GM12801 (cell line): ENCODE data around the gene TCF12.

Source experiments
- TF ChIP-seq, protein P1 (sequence below): IDR thresholded peaks from one replicate; pipeline ENCODE4 v1.5.1; 2011; ENCODE audit warnings: control low read depth; ENCODE audit not compliant: insufficient read length; ENCODE audit errors: extremely low read depth

TCF12 gene

DNA sequence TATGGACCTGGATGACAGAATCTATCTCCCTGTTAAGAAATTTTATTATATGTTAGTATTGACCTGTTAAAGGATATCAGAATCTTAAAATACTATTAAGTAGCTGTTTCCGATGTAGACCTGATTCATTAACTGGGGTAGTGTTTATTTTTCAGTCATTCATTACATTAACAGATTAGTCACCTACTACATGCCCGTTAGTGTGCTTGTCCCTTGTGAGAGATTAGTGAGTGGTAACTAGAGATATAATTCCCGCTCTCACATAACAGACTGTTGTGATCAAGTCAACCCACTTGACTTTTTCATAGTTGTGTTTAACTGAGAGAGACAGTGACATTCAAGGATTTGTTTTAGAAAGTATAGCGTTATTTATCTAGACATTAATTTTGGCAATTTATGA is 166.8 kb downstream of the TCF12 start:
- TF ChIP-seq, protein P1, sequence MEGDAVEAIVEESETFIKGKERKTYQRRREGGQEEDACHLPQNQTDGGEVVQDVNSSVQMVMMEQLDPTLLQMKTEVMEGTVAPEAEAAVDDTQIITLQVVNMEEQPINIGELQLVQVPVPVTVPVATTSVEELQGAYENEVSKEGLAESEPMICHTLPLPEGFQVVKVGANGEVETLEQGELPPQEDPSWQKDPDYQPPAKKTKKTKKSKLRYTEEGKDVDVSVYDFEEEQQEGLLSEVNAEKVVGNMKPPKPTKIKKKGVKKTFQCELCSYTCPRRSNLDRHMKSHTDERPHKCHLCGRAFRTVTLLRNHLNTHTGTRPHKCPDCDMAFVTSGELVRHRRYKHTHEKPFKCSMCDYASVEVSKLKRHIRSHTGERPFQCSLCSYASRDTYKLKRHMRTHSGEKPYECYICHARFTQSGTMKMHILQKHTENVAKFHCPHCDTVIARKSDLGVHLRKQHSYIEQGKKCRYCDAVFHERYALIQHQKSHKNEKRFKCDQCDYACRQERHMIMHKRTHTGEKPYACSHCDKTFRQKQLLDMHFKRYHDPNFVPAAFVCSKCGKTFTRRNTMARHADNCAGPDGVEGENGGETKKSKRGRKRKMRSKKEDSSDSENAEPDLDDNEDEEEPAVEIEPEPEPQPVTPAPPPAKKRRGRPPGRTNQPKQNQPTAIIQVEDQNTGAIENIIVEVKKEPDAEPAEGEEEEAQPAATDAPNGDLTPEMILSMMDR, result no peak

DNA sequence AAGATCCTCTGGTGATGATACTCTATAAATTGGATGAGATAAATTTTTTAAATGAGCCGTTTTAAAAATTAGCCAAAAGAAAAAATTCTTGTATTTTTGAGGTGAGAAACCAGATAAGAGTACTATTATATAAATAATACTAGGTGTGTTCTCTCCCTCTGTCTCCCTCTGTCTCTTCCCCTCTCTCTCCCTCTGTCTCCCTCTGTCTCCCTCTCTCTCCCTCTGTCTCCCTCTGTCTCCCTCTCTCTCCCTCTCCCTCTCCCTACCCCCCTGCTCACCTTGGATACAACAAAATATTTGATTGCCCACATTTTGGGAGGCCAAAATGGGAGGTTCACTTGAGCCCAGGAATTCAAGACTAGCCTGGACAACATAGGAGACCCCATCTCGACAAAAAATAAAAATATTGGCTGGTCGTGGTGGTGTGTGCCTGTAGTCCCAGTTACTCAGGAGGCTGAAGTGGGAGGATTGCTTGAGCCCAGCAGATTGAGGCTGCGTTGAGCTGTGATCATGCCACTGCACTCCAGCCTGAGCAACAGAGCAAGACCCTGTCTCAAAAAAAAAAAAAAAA is 168.5 kb downstream of the TCF12 start:
- TF ChIP-seq, protein P1, result no peak

DNA sequence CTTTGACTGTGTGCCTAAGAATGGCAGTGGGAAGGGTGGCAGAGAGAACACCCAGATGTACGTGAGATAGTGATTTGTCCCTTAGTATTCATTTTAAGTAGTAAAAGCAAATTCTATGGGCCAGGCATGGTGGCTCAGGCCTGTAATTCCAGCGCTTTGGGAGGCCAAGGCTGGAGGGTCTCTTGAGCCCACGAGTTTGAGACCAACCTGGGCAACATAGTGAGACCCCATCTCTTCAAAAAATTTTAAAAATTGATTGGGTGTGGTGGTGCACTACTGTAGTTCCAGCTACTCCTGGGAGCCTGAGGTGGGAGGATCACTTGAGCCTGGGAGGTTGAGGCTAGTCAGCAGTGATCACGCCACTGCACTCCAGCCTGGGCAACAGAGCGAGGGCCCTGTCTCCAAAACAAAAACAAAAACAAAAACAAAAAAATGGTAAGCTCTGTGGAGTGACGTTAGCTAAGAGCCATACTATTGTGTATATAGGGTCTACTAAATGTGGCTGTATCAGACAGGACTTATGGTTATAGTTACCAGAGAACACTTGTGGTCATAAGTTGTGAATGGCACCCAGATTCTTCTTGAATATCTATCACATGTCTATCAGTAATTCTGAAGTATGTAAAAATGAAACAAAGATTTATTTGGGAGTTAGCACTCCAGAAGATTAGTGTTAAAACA is 171.5 kb downstream of the TCF12 start:
- TF ChIP-seq, protein P1, result no peak

DNA sequence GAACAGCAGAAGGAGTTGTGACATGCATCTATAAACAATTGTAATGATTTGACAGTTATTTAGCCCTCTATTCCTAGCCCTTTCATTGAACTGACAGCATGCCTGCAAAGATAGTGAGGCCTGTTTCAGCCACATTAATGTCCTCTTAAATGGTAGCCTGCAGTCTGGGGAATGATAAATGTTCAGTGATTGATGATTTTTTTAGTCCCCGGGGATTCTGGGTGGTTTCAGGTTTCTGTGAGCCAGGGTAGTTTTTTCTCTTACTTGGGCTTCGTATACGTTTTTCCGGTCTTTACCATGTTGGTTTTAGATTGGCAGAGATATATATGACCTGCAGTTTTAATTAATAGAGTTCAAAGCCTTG is 172.0 kb downstream of the TCF12 start:
- TF ChIP-seq, protein P1, result no peak

DNA sequence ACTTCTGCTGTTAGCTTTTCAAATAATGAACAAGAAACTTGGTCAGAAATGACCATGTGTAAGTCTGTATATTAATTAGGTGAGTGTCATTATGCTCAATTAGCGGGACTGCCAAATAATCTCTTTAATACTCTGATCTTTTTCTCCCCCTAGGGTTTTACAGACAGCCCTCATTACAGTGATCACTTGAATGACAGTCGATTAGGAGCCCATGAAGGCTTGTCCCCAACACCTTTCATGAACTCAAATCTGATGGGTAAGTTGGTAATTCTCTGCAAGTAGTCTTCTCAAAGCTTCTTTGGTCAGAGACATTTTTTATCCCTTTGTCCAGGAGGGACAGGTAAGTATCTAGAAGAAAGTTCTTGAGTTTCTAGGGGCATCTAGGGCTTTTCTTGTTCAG is 173.2 kb downstream of the TCF12 start:
- TF ChIP-seq, protein P1, result no peak

DNA sequence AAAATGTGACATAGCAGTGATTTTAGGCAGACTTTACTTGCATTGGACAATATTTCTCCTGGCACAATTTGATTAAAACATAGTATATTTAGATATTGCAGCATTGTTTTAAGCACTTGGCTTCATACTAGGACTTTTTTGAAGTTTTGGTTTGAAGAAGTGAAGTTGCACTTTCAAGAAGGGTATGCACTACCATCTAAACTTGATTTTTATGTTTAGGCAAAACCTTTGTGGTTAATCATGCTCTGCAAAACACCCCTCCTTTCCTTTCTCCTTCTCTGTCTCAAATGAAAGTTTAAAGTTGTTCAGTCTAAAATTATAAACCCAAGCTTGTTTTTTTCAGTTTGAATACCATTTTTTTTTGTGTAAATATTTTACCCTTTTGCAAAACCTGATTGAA is 173.8 kb downstream of the TCF12 start:
- TF ChIP-seq, protein P1, result no peak

DNA sequence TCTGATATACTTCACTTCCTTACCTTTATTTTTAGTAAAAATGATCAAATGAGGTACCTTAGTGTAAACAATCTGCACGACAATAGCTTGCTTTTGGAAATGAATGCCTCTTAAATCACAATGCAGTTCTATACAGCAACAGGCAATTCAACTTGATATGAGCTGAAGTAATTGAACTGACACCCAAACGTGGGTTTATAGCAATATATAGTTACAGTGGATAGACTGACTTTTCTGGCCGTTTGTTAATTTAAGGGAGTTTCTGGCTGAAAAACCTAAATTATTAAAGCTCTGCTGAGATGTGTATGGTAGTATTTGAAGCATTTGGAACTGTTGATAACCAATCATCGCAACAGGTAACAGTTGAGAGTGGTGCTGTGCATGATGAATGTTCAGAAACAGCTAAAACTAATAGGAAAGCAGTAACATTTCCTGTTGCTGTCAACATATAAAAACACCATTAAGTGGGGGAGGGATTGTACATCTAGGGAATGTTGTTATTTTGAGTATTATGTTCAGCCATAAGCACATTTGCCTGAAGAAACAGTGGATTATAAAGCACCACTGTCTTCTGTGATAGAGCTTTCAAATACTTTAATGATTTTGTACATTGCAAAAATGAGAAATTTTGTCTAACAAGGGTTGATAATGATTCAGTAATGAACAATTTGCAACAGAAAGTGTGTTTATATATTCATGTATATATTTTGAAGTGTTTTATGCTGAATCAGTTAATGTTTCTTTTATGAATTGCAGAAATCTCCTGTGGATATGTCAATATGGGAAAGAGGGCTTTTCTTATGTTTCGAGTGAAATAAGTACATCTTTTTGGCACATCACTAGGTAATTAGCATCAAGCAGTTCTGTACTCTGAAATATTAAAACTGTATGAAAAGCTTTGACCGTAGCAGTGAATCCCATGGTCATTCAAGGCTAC is 176.1 kb downstream of the TCF12 start:
- TF ChIP-seq, protein P1, result no peak
